ENCODE results near the gene SECISBP2.

SECISBP2 gene

GRCh38 chr9:89383721-89384300 is 65.5 kb downstream of the SECISBP2 start:
- no peak for DNase-seq

- DNase-seq: no peak
Observed at GRCh38 chr9:89384783-89385182, 66.5 kb downstream of the SECISBP2 start.

- no peak for DNase-seq
Observed at GRCh38 chr9:89386206-89386605, 67.9 kb downstream of the SECISBP2 start.

- no peak for DNase-seq
Observed at GRCh38 chr9:89386797-89387196, 68.5 kb downstream of the SECISBP2 start.

- no peak for DNase-seq
Observed at GRCh38 chr9:89387197-89387849, 69.0 kb downstream of the SECISBP2 start.

GRCh38 chr9:89388084-89388867 is 70.0 kb downstream of the SECISBP2 start:
- peak; percentile 46 for DNase-seq

GRCh38 chr9:89388868-89389177 is 70.5 kb downstream of the SECISBP2 start:
- no peak for DNase-seq

GRCh38 chr9:89390068-89390555 is 71.8 kb downstream of the SECISBP2 start:
- DNase-seq: no peak

GRCh38 chr9:89390578-89391116 is 72.3 kb downstream of the SECISBP2 start:
- DNase-seq: no peak

GRCh38 chr9:89391585-89391984 is 73.3 kb downstream of the SECISBP2 start:
- DNase-seq: no peak

- DNase-seq: no peak
Observed at GRCh38 chr9:89394412-89394811, 76.1 kb downstream of the SECISBP2 start.

- DNase-seq: no peak
Observed at GRCh38 chr9:89395931-89396710, 77.8 kb downstream of the SECISBP2 start.

GRCh38 chr9:89397471-89397870 is 79.2 kb downstream of the SECISBP2 start:
- no peak for DNase-seq

- DNase-seq: no peak
Observed at GRCh38 chr9:89398621-89399020, 80.3 kb downstream of the SECISBP2 start.

GRCh38 chr9:89400403-89401116 is 82.3 kb downstream of the SECISBP2 start:
- no peak for DNase-seq

- no peak for DNase-seq
Observed at GRCh38 chr9:89402695-89403427, 84.6 kb downstream of the SECISBP2 start.

- no peak for DNase-seq
Observed at GRCh38 chr9:89404074-89404473, 85.8 kb downstream of the SECISBP2 start.

GRCh38 chr9:89405826-89406225 is 87.5 kb downstream of the SECISBP2 start:
- no peak for DNase-seq

- peak; percentile 21 for DNase-seq
Observed at GRCh38 chr9:89407070-89407469, 88.8 kb downstream of the SECISBP2 start.

- DNase-seq: no peak
Observed at GRCh38 chr9:89408628-89409101, 90.4 kb downstream of the SECISBP2 start.

Measured in EL (cell line).